ENCODE measurements around the gene NDUFS7.
"Not testable (repeated sequence)": the region's sequence is repeated elsewhere in the genome, so short reads cannot be mapped to it uniquely, and the experiment has no call there.

The NDUFS7 gene

DNA sequence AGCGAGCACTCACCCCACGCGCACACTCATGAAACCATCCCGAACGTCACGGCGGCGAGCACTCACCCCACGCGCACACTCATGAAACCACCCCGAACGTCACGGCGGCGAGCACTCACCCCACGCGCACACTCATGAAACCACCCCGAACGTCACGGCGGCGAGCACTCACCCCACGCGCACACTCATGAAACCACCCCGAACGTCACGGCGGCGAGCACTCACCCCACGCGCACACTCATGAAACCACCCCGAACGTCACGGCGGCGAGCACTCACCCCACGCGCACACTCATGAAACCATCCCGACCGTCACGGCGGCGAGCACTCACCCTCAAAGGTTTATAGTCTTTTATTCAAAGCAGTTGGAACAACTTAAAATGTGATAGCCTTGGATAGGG lies 36.4 kb downstream of the NDUFS7 start:
- DNase-seq, result not testable (repeated sequence)

DNA sequence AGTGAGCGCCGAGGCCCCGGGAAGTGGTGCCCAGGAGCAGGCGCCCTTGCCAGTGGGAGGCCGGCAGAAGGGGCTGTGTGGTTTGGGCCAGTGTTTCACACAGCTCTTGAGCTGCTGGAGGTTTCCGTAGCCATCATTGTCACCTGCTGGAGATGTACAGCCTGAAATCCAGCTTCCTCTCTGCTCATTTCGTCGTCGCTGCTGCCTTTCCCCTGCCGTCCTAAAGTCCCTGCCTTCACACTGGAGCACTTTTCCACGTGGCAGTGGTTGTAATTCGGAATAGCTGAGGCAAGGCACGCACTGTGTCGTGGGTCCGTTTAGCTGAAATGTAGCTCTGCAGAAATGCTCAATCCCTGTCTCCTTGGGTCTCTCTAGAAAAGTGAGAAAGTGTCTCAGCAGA lies 36.9 kb downstream of the NDUFS7 start:
- DNase-seq, result no peak

GRCh38 chr19:1421218-1421957 lies 37.7 kb downstream of the NDUFS7 start:
- DNase-seq, result no peak

- DNase-seq, result no peak
These were observed 38.2 kb downstream of the NDUFS7 start for GRCh38 chr19:1421958-1422305.

GRCh38 chr19:1422360-1422759 lies 38.7 kb downstream of the NDUFS7 start:
- DNase-seq, result no peak

- DNase-seq, result no peak
These were observed 39.2 kb downstream of the NDUFS7 start for GRCh38 chr19:1422943-1423342.

DNA sequence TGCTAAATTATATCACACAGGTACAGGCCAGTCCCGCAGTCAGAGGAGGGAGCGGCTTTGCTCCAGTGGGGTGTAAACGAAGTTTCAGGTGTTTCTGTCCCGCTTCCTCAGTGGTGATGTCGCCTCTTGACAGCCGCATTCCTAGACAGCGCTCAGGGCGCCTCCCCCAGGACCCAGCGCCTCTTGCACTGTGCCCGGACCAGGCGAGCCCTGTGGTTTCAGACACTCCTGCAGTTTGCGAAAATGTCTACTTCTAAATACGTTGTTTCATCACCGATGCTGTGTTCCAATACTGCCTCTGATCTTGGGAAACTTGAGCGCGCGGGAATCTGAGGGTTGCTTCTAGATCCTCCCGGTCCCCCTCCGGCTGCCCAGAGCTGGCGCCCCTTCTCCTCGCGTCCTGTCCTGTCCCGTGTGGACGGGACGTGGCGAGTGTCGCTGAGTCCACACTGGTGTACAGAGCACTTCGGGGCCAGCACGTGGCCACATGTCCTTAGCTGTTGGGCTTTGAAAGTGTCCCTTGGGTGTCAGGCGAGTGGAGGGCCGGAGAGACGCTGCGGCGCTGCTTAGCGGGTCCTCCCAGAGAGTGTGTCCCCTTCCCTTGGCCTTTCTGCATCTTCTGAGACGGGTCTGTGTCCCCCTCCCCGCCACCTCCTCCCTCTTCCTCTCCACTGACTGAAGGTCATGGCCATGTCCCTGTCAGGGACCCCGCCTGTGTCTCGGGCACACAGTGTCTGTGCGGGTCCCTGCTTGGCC lies 39.9 kb downstream of the NDUFS7 start:
- DNase-seq, result no peak

- no peak for DNase-seq
These were observed 40.7 kb downstream of the NDUFS7 start for GRCh38 chr19:1424192-1424955.

DNA sequence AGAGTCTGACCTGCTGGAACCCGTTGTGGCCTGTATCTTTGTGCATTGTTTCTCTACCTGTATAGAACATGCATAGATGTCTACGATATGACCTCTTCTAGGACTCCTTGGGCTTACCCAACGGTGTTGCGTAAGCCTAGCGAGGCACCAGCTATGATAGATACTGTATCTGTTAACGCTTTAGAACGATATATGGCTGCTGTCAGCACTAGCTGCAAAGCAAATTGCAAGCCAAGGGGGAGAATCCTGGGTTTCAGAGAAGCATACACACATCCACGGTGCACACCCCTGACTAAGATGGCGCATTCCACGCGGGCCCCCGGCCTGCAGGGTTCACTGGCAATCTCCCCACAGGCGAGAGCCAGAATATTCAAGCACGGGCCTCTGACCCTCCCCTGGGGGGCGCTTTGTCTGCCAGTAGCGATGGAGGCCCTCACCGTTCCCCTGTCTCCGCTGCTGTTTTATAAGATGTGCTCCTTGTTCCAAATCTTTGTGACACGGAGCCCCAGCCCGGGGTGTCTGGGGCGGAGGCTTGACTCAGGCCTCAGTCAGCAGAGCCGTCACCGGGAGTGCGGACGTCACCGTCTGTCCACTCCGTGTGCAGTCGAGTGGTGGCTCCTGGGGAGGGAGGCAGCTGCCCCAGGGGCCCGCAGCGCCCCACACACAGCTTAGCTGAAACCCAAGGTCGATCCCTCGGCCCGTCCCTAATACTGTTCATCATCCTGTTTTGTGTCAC lies 41.6 kb downstream of the NDUFS7 start:
- no peak for DNase-seq

- no peak for DNase-seq
These were observed 42.2 kb downstream of the NDUFS7 start for GRCh38 chr19:1425902-1426301.

- no peak for DNase-seq
These were observed 43.0 kb downstream of the NDUFS7 start for GRCh38 chr19:1426736-1427135.

- no peak for DNase-seq
These were observed 43.7 kb downstream of the NDUFS7 start for GRCh38 chr19:1427221-1427920.

DNA sequence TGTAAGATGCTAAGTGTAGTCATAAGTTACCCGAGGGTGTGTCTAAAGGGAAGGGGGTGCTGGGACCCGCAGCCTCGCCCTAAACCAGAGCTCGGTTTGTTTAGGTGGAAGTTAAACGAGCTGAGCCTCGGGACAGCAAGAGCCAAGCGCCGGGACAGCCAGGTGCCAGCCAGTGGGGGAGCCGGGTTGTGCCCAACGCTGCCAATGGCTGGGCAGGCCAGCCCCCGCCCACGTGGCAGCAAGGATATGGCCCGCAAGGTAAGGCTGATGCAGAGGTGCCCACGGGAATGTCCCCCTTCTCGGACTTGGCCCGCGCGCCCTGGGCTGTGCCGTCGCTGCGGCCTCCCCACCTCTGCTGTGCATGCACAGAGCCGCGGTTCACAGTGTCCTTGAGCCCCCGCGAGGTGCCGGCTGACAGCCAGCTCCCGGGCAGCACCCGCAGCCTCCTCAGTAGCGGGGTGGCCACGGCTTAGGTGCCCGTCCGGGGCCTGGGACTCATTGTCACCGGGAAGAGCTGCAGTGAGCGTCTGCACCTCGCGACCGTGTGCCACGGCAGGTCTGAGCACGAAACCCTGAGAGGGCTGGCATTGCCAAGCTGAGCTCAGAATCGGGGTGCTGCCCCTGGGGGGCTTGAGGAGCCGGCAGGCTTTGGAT lies 45.2 kb downstream of the NDUFS7 start:
- no peak for DNase-seq

- no peak for DNase-seq
These were observed 46.0 kb downstream of the NDUFS7 start for GRCh38 chr19:1429750-1430149.

GRCh38 chr19:1430246-1430645 lies 46.5 kb downstream of the NDUFS7 start:
- DNase-seq, result no peak

DNA sequence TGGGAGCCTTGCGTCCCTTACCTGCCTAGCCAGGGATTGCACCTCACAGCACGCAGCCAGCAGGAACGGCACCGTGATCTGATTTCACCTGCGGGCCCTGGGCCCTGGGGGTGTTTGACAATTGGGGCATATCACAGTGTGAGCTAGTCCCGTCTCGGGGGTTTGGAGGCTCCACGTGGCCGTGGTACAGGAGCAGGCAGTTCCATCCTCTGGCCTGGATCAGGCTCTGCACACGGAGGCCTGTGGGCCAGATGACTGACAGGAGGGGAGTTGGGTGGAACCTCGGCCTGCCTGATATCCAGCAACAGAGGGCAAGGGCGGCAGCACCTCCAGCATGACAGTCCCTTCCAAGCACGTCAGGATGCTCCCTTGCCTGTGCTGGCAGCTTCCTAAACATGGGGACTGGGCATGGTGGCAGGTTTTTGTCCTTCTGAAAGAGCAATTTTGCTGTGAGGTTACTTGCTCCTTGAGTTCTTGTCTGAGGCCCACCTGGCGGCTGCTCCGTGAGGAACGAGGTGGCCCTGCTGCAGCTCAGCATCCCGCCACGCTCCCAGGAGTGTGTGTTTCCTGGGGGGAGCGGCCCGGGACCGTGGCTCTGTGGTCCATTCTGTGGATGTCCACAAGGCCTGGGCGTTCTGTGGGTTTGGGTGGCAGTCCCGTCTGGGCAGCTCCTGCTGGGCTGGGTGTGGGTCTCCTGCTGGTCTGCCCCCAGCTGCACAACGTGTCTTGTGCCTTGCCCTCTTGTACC lies 48.2 kb downstream of the NDUFS7 start:
- DNase-seq, result no peak

DNA sequence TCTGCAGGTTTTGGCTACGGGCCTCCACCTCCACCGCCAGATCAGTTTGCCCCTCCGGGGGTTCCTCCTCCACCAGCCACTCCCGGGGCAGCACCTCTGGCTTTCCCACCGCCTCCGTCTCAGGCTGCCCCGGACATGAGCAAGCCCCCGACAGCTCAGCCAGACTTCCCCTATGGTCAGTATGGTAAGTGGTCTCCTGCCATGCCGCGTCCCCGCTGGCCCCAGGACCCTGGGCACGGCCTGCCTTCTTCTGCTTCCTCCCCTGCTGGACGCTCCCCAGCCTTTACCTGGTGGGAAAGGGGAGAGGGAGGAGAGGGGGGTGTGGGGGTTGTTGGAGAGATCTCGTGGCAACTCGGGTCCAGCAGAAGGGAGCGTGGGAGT lies 48.8 kb downstream of the NDUFS7 start:
- DNase-seq, result no peak

DNA sequence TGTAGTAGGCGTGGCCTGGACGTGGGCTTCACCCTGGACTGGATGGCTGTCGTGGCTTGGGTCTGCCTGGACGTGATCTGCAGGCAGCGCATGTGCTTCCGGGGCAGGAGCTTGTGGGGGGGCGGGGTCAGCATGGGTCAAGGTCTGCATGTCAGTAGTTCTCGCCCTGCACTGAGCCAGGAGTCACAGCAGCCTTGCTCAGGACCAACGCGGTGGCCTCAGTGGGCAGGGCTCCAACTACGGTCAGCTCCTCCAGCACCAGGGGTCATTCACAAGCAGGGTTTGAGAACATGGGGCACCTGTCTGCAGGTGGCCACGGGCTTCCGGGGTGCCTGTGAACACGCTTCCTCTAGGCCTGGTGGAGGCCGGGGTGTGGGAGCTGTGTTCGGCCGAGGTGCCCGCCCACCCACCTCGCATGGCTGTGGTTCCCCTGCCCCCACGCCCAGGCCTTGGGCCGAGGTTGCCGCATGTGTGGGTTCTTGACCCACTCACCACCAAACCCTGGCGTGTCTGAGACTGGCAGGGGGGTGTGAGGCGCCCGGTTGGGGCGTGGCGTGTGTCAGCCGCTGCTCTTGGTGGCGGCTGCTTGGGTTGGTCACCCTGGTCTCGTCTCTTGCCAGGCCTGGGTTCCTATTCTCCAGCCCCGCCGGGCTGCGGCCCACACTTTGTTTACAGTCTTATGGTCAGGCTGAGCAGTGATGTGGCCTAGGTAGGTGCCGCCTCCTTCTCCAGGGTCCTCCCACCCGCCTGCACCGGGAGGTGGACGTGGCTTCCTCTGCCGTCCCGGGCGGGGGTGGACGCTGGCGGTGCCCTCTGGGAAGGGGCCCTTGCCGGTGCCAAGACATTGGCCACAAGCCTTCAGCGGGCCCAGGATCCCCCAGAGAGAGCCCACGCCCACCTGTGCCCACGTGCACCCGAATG lies 49.7 kb downstream of the NDUFS7 start:
- no peak for DNase-seq

GRCh38 chr19:1434040-1434366 lies 50.3 kb downstream of the NDUFS7 start:
- DNase-seq, result no peak

GRCh38 chr19:1434577-1435060 lies 50.9 kb downstream of the NDUFS7 start:
- DNase-seq, result no peak
